ENCODE results near the gene NFKBIZ. TPM values are rescaled to one million over a fixed set of nuclear protein-coding genes. Genes with fewer than 3 reads are reported as not detected.

Gene NFKBIZ
- total RNA-seq, 1 donor from 2014 or later, result 20.5 TPM

- Mint-ChIP-seq H3K4me3 (ENCODE audit: unreplicated experiment) (no peak overlapping the region), H3K27me3 (ENCODE audit: unreplicated experiment) (peaks cover 1% of the 10 kb centered on the region), H3K36me3 (ENCODE audit: low read depth, unreplicated experiment) (peaks cover 4% of the 10 kb centered on the region), H3K9me3 (ENCODE audit: unreplicated experiment) (no peaks in the 10 kb centered on the region), H3K27ac (ENCODE audit: unreplicated experiment) (no peak overlapping the region), H3K4me1 (ENCODE audit: unreplicated experiment) (peaks cover 5% of the 10 kb centered on the region)
- TF ChIP-seq CTCF (IDR thresholded peaks at IDR 0.05; ENCODE audit: unreplicated experiment), result no peak
- DNase-seq (ENCODE audit: low spot score), result no peak
Measured at GRCh38 chr3:101829437-101829830, 19.9 kb upstream of the NFKBIZ start.

- no peak for DNase-seq (ENCODE audit: low spot score)
- Mint-ChIP-seq H3K36me3 (ENCODE audit: low read depth, unreplicated experiment) (peaks cover under 1% of the 10 kb centered on the region), H3K9me3 (ENCODE audit: unreplicated experiment) (no peaks in the 10 kb centered on the region), H3K4me3 (ENCODE audit: unreplicated experiment) (no peak overlapping the region), H3K4me1 (ENCODE audit: unreplicated experiment) (peaks cover 5% of the 10 kb centered on the region), H3K27me3 (ENCODE audit: unreplicated experiment) (peaks cover 1% of the 10 kb centered on the region), H3K27ac (ENCODE audit: unreplicated experiment) (no peak overlapping the region)
- TF ChIP-seq CTCF (IDR thresholded peaks at IDR 0.05; ENCODE audit: unreplicated experiment), result no peak
Measured at GRCh38 chr3:101829874-101830273, 19.4 kb upstream of the NFKBIZ start.

GRCh38 chr3:101833446-101833974, 15.8 kb upstream of the NFKBIZ start:
- TF ChIP-seq CTCF (IDR thresholded peaks at IDR 0.05; ENCODE audit: unreplicated experiment), result no peak
- Mint-ChIP-seq H3K36me3 (ENCODE audit: low read depth, unreplicated experiment) (no peaks in the 10 kb centered on the region), H3K9me3 (ENCODE audit: unreplicated experiment) (no peaks in the 10 kb centered on the region), H3K4me1 (ENCODE audit: unreplicated experiment) (peaks cover 5% of the 10 kb centered on the region), H3K27ac (ENCODE audit: unreplicated experiment) (no peak overlapping the region), H3K27me3 (ENCODE audit: unreplicated experiment) (peaks cover 2% of the 10 kb centered on the region), H3K4me3 (ENCODE audit: unreplicated experiment) (peak overlapping the region; percentile 4)
- DNase-seq (ENCODE audit: low spot score), result no peak

- no peak overlapping the region for H3K4me3 Mint-ChIP-seq (ENCODE audit: unreplicated experiment)
- DNase-seq (ENCODE audit: low spot score), result no peak
- H3K27ac Mint-ChIP-seq (ENCODE audit: unreplicated experiment), result no peak overlapping the region
- H3K4me1 Mint-ChIP-seq (ENCODE audit: unreplicated experiment), result peaks cover 5% of the 10 kb centered on the region
- H3K36me3 Mint-ChIP-seq (ENCODE audit: low read depth, unreplicated experiment), result no peaks in the 10 kb centered on the region
- no peak for TF ChIP-seq CTCF (IDR thresholded peaks at IDR 0.05; ENCODE audit: unreplicated experiment)
- H3K9me3 Mint-ChIP-seq (ENCODE audit: unreplicated experiment), result no peaks in the 10 kb centered on the region
- H3K27me3 Mint-ChIP-seq (ENCODE audit: unreplicated experiment), result peaks cover 1% of the 10 kb centered on the region
Measured at GRCh38 chr3:101835676-101836075, 13.6 kb upstream of the NFKBIZ start.

- Mint-ChIP-seq H3K36me3 (ENCODE audit: low read depth, unreplicated experiment) (no peaks in the 10 kb centered on the region), H3K4me1 (ENCODE audit: unreplicated experiment) (peaks cover 5% of the 10 kb centered on the region), H3K4me3 (ENCODE audit: unreplicated experiment) (no peak overlapping the region), H3K27me3 (ENCODE audit: unreplicated experiment) (peaks cover 1% of the 10 kb centered on the region), H3K27ac (ENCODE audit: unreplicated experiment) (no peak overlapping the region), H3K9me3 (ENCODE audit: unreplicated experiment) (no peaks in the 10 kb centered on the region)
- TF ChIP-seq CTCF (IDR thresholded peaks at IDR 0.05; ENCODE audit: unreplicated experiment), result no peak
- no peak for DNase-seq (ENCODE audit: low spot score)
Measured at GRCh38 chr3:101836160-101836559, 13.2 kb upstream of the NFKBIZ start.
